CD1c-positive myeloid dendritic cell (primary cell): Measurements from ENCODE around the gene ASCL3.
A peak's percentile ranks its signal among the peaks of the same experiment; 100 is the strongest.
"Not testable (repeated sequence)": the region's sequence is repeated elsewhere in the genome, so short reads cannot be mapped to it uniquely, and the experiment has no call there.

ENCODE experiments used
- DNase-seq: peaks from one replicate; pipeline ENCODE4 v3.0.0-alpha.2; 2016; ENCODE audit errors: extremely low spot score

ASCL3 gene, protein sequence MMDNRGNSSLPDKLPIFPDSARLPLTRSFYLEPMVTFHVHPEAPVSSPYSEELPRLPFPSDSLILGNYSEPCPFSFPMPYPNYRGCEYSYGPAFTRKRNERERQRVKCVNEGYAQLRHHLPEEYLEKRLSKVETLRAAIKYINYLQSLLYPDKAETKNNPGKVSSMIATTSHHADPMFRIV

DNA sequence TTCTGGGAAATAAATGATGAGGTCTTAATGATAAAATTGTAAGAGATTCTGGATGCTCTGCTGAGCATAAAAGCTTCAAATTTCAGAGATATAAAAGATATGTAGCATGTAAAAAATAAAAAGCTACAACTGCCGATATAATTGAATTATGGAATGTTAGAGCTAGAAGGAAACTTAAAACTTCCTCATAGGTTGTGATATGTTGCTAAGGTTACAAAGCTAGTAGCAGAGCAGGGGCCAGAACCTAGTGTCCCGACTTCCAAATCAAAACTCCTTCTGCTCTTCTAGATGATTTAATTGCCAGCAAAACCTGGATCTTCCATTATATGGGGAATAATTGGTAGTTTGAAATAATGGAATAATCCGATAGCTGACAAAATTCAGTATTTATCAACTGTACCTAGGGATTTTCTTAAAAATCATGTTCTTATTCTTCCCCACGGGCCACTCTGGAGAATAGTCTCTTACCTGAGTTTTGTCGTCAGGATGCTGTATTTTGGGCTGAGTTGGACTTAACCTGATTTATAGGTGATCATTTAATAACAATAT, at the start of gene ASCL3:
ASCL3 (minus strand) TSS at position 499 of the 549 bp plus-strand sequence. CDS start 4,855 bp downstream, outside the sequence.
- DNase-seq: no peak

DNA sequence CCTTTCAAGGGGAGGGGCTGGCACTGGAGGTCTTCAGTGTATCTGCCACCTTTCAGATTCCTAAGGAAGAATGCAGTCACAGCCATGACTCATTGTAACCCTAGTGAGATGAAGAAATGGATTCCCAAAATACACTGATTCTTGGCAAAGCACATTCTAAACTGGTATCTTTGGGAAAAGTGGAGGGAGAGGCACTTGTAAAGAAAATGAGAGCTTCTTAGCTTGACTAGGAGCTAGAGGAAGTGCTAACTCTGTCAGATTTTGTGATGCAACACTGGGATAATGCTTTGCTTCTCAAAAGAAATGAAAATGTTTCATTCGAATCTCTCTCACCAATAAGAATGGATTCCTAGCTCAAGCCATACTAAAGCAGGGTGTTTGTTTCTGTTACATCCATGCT, 46.6 kb upstream of the ASCL3 start:
- DNase-seq: no peak

DNA sequence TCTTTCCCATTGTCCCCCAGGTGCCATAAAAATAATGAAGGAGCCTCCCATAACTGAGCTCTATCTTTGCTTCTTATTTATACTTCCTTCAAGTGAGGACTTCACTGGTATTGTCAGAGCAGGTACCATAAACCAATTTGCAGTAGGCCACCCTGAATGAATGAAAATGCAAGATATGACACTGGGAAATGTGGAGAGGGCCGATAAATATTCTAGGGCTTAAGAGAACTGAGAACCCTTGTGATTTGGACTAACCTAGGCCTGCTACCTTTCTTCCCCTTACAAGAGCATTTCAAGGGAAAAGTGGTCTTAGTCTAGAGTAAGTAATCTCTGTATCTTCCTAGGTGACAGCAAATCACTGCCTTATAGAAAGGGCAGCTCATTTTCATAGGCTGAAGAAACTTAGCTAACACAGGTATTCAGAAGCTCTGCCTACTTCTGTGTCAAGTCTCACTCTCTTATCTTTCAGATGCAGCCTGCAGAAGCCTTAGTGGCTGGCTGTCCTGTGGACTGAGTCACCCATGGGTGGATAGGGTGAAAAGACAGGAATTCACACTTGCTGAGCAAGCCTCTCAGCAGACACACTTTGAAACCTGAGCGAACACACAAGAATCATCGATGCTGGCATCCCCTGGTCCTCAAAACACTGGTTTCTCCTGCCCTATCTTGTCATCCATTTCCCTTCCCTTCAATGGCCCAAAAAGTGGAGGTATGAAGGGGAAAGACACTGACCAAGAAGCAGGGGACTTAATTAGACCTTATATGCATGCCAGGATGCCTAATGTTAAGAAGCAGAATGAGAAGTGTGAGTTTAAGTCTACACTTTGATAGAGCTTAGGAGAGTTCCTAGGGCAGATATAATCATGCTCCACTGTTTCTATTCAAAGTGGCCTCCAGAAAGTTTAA, 45.8 kb upstream of the ASCL3 start:
- no peak for DNase-seq

DNA sequence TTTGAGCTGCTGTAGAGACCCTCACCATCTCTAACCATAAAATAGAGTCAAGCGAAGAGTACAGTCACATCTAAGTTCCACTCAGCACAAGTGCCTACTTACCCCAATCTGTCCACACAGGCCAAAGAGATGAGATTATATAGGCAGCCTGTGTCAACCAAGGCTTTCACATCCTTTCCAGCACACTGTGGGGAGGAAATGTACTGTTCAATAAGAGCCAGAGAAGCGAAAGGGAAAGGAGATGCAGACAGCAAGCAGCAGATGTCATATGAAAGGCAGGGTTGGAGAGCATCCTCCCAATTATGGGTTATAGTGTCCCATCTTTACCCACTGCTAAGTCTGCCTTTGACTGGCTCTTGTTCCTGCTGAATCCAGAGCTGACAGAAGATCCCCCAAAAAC, 44.6 kb upstream of the ASCL3 start:
- no peak for DNase-seq

DNA sequence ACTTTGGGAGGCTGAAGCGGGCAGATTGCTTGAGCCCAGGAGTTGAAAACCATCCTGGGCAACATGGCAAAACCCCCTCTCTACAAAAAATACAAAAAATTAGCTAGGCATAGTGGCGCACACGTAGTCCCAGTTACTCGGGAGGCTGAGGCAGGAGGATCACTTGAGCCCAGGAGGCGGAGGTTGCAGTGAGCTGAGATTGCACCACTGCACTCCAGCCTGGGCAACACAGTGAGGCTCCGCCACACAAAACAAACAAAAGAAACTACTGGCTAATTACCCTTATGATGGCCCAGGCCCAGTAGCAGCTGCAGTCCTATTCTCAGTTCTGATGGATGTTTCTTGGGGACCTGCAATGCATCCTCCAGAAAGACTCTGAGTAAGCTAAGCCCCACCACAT, 44.0 kb upstream of the ASCL3 start:
- DNase-seq: not testable (repeated sequence)

DNA sequence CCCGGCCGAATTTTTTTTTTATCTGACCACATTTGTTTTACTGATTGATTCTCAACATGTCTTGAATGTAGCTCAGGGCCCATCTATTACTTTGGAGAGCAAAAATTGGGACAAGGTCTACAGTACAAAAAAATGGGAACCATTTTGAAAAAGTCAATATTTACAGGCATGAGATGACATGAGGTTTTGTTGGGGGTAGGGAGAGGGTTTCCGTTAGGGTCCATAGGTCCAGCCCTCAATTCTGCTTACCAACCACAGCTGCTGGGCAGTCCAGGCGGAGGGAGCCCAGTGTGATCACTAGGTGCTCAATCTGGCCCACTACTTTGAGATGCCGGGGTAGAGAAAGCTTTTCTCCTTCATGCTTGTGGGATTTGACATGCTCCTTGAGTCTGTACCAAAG, 42.6 kb upstream of the ASCL3 start:
- DNase-seq: no peak

DNA sequence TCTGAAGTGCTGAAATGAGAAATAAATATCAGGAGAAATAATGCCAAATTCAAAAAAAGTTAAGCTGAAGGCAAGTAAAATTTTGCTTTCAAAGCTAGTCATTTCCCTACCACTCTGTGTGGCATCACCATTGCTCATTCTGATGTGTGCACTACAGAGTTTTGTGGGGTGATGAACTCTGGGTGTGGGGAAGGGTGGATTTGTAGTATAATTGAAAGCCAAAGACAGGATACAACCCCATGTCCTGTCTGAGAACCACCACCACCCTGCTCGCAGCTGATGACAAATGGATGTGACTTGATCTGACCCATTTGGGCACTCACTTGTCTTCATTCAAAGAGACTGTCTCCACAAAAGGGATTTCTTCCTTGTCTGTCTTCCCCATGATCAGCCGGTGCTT, 40.7 kb upstream of the ASCL3 start:
- DNase-seq: no peak

DNA sequence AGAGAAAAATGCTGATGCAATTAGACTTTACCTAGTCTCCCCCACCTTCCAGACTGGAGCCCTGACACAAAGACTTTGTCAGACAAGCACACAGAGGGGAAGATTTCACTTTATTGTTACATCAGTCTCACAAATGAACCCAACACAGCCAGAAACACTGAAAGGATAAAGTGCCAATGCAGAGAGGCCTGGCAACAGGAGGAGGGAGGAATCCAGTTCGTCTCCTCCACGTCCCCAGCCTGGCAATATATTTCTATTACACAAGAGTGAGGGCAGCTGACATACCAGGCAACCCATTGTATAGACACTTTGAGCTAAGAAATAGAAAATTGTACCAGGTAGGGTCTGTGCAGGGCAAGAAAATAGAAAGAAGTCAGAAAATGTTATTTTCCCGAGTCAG, 37.7 kb upstream of the ASCL3 start:
- no peak for DNase-seq

DNA sequence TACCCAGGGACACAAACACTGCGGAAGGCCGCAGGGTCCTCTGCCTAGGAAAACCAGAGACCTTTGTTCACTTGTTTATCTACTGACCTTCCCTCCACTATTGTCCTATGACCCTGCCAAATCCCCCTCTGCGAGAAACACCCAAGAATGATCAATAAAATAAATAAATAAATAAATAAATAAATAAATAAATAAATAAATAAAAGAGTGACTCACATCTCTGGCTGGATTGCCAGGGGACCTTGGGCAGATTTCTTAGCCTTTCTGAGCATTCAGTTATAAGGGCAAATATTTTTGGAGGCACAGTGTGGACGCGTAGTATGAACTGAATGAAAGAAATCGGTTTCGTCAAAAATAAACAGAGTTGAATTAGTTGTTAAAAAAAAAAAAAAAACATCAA, 36.5 kb upstream of the ASCL3 start:
- not testable (repeated sequence) for DNase-seq

DNA sequence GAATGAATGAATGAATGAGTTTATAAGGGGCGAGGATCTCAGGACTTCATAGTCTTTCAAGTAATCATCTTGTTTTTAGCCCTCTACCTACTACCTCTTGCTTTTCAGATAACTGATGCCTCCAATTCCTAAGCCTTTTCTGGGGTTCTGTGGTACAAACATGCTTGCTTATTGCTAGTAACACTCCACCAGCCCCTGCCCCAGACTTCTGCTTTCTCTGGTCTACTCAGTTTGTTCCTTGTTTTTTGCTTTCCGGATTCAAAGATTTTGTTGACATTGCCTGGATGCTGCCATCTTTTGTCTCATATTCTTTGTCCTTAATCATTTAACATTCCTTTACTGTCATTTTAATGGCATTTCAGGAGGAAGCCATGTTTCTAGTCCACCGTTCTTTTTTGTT, 30.3 kb upstream of the ASCL3 start:
- DNase-seq: peak; percentile 19

DNA sequence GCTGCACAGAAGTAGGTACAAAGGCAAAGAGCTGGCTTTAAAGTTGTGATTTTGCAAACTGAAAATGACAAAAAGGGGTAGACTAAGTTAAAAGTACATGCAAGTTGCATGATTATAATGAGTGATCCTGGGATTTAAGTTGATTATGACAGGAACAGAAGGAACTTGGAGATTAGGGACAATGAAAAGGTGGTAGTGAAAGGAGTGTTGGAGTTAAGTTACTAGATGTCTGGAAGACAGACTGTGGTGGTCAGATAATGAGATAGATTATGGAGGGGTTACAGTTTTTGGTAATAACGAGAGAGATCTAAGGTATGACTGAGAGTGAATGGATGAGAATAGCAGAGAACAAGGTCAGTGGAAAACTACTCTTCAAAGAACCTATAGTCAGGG, 29.1 kb upstream of the ASCL3 start:
- no peak for DNase-seq

DNA sequence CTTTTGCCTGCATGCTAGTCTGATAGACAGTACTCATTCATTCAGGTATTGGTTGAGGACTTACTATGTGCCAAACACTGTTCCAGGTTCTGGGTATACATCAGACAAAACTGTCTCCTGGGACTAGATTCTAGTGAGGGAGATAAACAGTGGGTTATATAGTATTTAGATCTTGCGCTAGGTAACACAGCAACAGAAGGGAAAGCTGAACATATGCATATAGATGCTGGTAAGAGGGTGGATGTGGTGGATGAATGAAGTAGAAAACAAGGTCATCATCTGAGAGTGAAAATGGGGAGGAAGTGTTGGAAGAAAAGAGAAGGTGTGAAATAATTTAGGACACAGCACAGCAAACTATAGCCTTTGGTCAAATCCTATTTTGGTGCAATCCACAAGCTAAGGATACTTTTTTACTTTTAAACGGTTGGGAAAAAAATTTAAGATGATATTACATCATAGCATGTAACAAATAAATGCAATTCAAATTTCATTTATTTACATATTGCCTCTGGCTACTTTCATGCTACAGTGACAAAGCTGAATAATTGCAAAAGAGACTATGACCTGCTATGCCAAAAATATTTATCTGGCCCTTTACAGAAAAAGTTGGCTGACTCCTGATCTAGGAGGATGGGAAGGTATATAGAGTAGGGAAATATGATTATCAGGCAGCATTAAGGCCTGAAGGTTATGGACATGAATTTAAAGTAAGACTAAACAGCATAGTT, 28.5 kb upstream of the ASCL3 start:
- DNase-seq: no peak

DNA sequence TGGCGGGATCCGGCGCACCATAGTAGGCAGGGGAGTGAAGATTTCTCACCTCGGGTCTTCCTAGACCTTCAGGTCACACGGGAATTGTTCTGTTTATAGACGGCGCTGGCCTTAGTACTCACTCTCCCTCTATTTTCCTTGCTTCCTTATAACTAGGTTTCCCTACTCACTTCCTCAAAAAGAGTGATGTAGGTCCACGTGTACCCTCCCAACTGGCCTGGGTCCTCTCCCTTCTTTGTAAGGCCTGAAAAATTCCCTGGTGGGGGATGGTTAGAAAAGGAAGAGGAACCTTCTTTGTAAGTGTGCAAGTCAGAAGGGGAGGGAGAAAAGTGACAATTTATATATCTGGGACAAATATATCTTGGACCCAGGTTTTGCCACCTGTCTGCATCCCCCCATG, 24.4 kb upstream of the ASCL3 start:
- peak; percentile 54 for DNase-seq

DNA sequence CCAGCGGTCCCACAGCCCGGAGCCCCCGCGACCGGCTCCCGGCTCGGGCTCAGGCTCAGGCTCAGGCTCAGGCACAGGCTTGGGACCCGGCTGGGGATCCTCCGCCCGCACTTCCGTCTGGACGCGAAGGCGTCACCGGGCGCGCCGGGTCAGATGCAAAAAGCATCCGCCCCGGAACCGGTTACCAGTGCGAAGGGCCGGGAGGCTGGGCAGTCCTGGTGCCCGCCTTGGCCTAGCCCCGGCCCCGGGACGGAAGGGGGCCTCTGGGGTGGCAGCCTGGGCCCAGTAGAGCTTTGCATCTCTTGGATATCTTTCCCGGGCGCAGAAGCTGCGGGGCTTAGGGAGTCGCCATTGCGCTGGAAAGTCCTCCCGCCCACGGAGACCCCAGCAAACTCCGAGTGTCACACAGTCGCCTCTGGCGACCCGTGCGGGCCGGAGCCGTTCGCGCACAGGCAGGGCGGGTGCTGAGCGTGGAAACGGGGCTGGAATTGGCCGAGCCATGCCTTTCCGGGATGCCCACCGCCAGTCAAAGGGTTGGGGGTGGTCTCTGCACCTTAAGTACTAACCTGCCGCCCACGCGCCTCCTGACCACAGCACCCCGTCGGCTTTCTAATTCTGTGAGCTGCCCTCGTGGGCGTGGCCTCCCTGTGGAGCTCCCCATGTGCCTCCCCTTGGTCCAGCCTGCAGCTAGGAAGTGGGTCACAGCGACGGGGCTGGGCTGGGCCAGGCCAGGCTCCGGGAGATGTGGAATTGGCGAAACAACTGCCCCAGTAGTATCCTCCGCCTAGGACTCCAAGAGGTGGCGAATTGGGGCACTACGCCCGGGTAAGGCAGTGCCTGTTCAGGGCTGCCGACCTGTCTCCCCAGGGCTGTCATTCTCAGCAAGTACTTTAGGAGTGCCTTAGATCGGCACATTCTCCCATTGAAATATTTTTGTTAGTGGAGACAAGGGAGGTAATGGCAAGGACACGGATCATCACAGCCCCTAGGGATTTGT, 21.8 kb upstream of the ASCL3 start, which contains the start of gene TMEM9B:
TMEM9B (minus strand) TSS at position 119 of the 997 bp plus-strand sequence. CDS start 129 bp downstream, outside the sequence.
- DNase-seq: peak; percentile 94

DNA sequence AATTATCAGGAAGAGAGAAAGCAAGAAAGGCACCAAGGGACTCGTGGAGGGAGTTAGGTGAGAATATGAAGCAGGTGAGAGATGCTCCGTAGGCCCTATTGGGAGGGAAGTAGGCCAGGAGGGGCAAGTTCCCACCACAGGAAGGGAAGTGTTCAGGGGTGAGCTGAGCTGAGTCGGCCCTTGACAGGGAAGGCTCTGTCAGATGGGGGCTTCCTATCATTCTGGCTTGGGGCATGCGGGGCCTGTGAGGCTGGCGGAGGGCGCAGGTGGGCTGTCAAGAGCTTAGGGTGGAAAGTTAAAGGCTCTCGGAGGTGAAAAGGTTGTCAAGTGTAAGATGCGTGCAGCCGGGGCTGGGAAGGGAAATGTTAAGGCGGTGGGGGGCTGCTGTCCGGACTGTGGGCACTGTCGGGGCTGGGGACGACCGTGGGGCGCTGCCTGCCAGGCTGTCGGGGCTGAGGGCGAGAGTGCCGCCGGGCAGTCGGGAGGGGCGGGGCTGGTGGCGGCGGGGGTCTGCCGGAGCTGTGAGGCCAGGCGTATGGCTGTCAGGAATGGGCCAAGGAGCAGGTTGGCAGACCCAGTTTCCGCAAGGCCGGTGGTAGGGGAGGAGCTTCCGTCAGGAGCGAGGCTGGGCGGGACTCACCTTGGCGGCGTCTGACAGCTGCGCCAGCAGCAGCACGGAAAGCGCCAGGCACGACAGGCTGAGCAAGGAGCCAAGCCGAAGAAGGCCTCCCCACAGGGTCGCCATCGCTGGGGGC, 20.9 kb upstream of the ASCL3 start:
- peak; percentile 73 for DNase-seq

DNA sequence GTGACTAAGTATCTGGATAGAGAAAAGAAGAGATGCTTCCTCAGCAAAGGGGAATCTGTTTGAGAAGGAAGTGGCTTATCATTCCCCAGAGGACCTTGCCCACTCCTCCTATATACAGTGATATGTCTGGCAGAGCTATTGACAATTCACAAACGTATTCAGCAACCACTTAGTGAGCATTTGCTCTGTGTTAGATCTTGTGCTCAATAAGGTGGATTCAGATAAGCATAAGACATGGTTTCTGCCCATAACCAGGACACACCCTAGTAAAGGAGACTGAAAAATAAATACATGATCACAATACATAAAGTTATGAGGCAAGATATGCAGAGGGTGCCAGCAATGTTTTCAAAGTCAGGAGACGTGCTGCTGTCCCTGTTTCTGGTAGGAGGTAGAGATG, 20.0 kb upstream of the ASCL3 start:
- no peak for DNase-seq

DNA sequence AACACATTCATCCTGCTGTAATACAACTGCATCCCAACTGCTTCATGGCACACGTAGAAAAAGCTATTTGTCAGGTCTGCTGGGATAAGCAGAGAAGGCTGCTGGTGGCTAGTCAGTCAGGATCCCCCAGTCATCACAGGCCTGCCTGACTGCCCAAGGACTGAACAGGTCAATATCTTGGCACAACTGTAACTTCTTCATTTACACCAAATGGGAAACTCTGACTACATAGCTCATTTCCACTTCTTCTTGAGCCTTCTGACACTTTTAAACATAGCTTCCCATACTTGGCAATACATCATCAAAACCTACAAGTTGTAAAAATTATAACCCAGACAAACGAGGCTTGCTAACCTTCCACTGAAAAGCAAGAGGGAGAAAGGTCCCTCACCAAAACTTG, 18.6 kb upstream of the ASCL3 start:
- peak; percentile 28 for DNase-seq

DNA sequence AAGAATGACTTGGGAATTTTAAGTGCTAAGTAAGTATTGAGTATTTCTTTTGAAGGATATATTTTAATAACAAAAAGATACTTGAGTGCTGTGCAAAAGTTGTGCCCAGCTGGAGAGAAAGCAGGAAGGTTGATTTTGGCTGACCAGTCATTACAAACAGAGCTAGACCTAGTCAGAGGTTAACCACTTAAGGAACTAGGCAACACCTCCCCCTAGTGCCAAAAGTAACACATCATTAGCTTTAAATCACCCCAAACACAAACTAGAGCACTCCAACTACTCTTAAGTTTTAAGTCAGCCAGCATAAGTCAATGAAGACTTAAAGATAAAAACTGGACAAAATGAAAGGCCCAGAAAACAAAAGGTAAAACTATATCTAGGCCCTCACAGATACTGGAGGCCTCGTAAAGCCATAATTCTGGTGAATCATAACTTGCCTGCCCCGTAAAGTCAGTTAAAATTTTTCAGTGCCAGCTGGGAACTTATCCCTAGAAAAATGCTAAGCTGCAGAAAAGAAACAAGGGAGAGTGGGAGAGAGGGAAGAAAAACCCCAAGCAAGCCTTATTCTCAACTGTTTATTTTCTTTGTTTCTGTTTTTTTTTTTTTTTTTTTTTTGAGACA, 16.8 kb upstream of the ASCL3 start:
- peak; percentile 79 for DNase-seq

DNA sequence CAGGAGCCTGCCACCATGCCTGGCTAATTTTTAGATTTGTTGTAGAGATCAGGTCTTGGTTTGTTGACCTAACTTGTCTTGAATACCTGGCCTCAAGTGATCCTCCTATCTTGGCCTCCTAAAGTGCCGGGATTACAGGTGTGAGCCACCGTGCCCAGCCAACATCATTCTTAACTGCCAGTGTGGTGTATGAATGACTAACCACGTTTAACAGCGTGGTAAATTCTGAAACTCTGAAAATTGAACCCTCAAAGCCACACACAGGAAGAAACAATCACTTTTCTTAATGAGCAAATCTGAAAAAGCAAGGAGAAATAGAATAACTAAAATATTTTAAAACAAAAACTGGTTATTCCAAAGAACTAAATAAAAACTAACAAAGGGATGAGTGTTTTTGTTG, 14.0 kb upstream of the ASCL3 start:
- no peak for DNase-seq

DNA sequence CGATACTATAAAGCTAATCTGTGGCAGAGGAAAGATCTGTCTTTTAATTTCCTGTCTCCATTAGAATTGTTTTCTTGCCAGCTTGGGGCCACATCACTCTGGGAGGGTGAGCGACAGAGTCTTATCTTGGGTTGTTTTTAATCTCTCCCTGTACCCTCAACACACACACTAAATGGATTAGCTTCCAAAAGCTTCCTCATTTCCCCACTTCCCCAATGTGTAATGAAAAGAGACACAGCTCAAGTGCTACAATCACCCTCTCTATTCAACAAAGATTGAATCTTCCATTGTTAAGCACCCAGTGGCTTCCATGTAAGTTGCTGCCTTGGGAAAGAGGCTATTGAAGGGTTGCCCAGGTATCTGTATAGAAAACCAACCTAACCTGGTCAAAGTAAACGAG, 6.1 kb upstream of the ASCL3 start:
- DNase-seq: no peak
